Parathyroid adenoma (tissue), 2 donors: ENCODE measurements around the gene DNAJB8.
A peak's percentile ranks its signal among the peaks of the same experiment; 100 is the strongest.

ENCODE experiments used
- H2AFZ ChIP-seq: fragments of 300-600 bp; sonication (generic); one replicate; pipeline ENCODE4 v1.7.0; 2017; ENCODE audit warnings: antibody characterized with exemption, mild to moderate bottlenecking
- H3K27ac ChIP-seq: fragments of 300-600 bp; sonication (generic); one replicate; pipeline ENCODE4 v1.7.0; 2017
- H3K27me3 ChIP-seq: fragments of 300-600 bp; sonication (generic); one replicate; pipeline ENCODE4 v1.7.0; 2017; ENCODE audit warnings: low read length; ENCODE audit not compliant: control insufficient read depth, insufficient read depth
- H3K36me3 ChIP-seq: fragments of 300-600 bp; sonication (generic); one replicate; pipeline ENCODE4 v1.7.0; 2017; ENCODE audit warnings: low read length; ENCODE audit not compliant: control insufficient read depth, insufficient read depth
- H3K4me1 ChIP-seq: fragments of 300-600 bp; sonication (generic); one replicate; pipeline ENCODE4 v1.7.0; 2017; ENCODE audit warnings: control low read depth
- H3K4me2 ChIP-seq: fragments of 300-600 bp; sonication (generic); one replicate; pipeline ENCODE4 v1.7.0; 2017; ENCODE audit warnings: low read length
- H3K4me3 ChIP-seq: fragments of 300-600 bp; sonication (generic); one replicate; pipeline ENCODE4 v1.7.0; 2017; ENCODE audit warnings: low read depth, low read length
- H3K79me2 ChIP-seq: fragments of 300-600 bp; sonication (generic); one replicate; pipeline ENCODE4 v1.7.0; 2017; ENCODE audit warnings: control low read depth
- H3K9ac ChIP-seq: fragments of 300-600 bp; sonication (generic); one replicate; pipeline ENCODE4 v1.7.0; 2017; ENCODE audit warnings: mild to moderate bottlenecking
- H3K9me3 ChIP-seq: fragments of 300-600 bp; sonication (generic); one replicate; pipeline ENCODE4 v1.7.0; 2017; ENCODE audit warnings: low read length; ENCODE audit not compliant: control insufficient read depth
- CTCF ChIP-seq: fragments of 300-600 bp; sonication (generic); IDR thresholded peaks from one replicate; pipeline ENCODE4 v1.7.0; 2017; ENCODE audit warnings: antibody characterized with exemption, mild to moderate bottlenecking
- donor health status: primary hyperparathyroidism.

Gene DNAJB8

GRCh38 chr3:128429275-128429674, 37.4 kb downstream of the DNAJB8 start:
- Histone ChIP-seq H3K9ac (no peak overlapping the region), H3K4me3 (no peak overlapping the region), H3K79me2 (no peaks in the 10 kb centered on the region), H3K36me3 (no peaks in the 10 kb centered on the region), H3K27me3 (no peaks in the 10 kb centered on the region), H3K4me2 (no peak overlapping the region), H3K27ac (no peak overlapping the region), H3K4me1 (peaks cover 15% of the 10 kb centered on the region), H2AFZ (no peak overlapping the region), H3K9me3 (no peaks in the 10 kb centered on the region)
- no peak for TF ChIP-seq CTCF

DNA sequence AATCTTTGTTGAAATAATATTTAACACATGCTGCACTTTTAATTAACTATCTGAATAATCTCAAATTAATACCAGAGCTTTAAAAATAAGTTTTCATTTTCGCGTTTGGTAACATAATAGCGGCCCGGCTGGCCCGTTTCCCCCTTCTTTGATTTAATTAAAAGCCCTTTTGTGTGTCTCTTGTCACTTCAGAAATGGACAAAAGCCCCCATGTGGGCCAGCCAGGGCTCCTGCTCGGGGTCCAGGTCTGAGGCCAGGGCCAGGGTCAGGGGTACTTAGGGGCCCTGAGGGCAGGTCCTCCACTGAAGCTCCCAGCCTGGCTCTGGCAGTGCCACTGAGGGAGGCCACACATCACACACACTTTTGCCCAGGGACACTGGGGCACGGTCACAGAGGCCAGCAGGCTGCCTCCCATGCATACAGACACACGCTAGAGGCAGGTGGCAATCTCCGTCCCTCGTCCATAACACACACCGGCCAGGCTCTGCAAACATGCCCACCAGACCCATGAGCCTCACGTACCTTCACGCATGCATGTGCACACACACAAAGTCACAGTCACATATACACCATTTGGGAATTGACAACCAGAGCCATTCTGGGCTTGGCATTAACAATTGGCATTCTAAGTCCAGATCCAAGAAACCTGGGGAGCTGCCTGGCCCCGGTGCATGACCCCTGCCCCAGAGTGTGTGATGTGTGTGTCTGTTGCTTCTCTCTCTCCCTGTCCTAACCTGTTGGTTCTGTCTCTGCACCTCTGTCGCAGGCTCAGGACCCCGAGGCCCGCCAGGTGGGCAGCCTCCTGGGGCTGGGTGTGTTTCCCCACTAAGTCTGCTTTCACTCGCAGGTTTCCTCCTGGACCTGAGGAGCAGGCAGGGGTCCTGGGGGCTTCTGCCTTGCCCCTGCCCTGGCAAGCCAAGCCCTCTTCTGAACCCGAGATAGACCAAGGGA, 38.5 kb downstream of the DNAJB8 start:
- H3K79me2 ChIP-seq: no peaks in the 10 kb centered on the region
- H3K27ac ChIP-seq: no peak overlapping the region
- peaks cover 13% of the 10 kb centered on the region for H3K4me1 ChIP-seq
- H3K4me3 ChIP-seq: no peak overlapping the region
- no peak overlapping the region for H3K9ac ChIP-seq
- TF ChIP-seq CTCF: no peak
- no peak overlapping the region for H2AFZ ChIP-seq
- no peaks in the 10 kb centered on the region for H3K9me3 ChIP-seq
- H3K27me3 ChIP-seq: no peaks in the 10 kb centered on the region
- H3K36me3 ChIP-seq: no peaks in the 10 kb centered on the region
- peak overlapping the region; percentile 45 for H3K4me2 ChIP-seq

DNA sequence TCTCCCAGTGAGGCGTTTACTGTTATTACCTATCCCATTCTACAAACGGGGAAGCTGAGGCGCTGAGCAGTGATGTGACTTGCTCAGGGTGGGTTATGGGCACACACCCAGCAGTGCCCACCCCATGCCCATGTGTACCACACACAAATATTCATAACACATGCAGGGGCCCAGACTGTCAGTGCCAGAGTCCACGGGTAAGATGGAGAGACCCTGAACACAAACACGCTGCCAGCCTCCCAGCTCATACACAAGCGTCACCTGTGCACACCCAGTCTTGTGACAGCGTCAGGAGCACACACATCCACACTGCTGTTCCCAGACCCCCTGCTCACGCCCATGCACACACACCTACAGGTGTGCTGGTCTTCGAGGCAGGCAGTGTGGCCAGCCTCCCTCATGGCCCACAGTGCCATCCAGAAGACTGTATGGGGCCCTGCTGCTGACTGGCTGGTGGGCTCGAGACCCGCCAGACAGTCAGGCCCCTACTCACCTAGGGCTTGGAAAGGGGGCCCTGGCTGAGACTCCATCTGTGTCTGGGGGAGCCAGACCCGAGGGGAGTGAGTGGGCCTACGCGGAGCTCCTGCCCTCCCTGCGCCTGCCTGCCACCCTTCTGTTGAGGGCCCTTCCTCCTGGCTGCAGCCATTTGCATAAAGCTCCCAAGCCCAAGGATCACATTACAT, 39.4 kb downstream of the DNAJB8 start:
- peak overlapping the region; percentile 45 for H3K4me2 ChIP-seq
- no peaks in the 10 kb centered on the region for H3K27me3 ChIP-seq
- H3K4me3 ChIP-seq: no peak overlapping the region
- H3K79me2 ChIP-seq: no peaks in the 10 kb centered on the region
- no peak for TF ChIP-seq CTCF
- H3K36me3 ChIP-seq: no peaks in the 10 kb centered on the region
- peaks cover 13% of the 10 kb centered on the region for H3K4me1 ChIP-seq
- no peak overlapping the region for H3K9ac ChIP-seq
- H2AFZ ChIP-seq: peak overlapping the region; percentile 30
- no peak overlapping the region for H3K27ac ChIP-seq
- H3K9me3 ChIP-seq: no peaks in the 10 kb centered on the region

DNA sequence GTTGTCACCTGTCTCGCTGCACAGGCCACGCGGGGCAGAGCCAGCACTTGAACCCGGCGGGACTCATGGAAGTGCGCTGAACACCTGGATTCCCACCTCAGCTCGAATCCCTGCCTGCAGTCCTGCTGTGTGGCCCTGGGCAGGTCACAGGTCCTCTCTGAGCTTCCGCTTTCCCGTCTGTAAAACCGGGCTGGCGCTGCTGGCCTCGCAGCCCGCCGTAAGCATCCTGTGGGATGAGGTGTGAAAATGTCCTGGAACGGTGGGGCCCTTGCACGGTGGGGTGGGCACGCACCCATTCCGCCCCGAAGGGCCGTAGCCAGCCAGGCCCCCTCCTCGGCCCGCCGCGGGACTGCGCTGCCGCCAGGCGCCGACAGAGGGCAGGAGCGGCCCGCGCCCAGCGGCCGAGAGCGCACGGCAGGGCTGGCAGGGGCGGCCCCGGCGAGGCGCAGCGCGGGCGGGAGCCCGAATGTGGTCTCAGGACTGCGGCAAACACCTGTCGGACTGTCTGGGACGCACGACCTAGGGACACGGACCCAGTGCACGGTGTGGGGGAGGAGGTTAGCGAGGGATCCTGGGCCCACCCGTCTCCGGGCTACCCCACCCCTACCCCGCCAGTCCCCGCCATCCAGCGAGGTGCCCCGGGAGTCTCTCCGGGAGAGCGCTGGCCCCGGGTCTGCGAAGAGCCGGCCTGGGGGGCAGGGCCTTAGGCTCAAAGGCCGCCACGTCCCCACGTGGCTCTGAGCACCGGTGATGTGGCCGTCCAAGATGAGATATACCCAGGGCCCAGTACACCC, 40.4 kb downstream of the DNAJB8 start:
- Histone ChIP-seq H3K36me3 (no peaks in the 10 kb centered on the region), H2AFZ (peak overlapping the region; percentile 65), H3K9me3 (no peaks in the 10 kb centered on the region), H3K4me1 (peaks cover 7% of the 10 kb centered on the region), H3K79me2 (no peaks in the 10 kb centered on the region), H3K27me3 (no peaks in the 10 kb centered on the region), H3K4me3 (no peak overlapping the region), H3K4me2 (peak overlapping the region; percentile 50), H3K9ac (no peak overlapping the region), H3K27ac (no peak overlapping the region)
- TF ChIP-seq CTCF: peak; percentile 76
